Keratinocyte (primary cell): ENCODE results near the gene DNALI1. TPM values are rescaled to one million over a fixed set of nuclear protein-coding genes. Genes with fewer than 3 reads are reported as not detected.

ENCODE experiments used
- DNase-seq: peaks from one replicate; pipeline ENCODE4 v3.0.0-alpha.2; 2011; ENCODE audit warnings: low read depth, missing footprints, low spot score
- FAIRE-seq: peaks from 2 replicates; lab custom pipeline; 2011; peaks lifted over from hg19 to GRCh38; lab: Jason Lieb, UNC
- H2AFZ ChIP-seq: 2 replicates; pipeline ENCODE4 v1.6.0; 2012; ENCODE audit warnings: low read length, control low read depth, inconsistent platforms; ENCODE audit not compliant: control insufficient read depth
- H3K27ac ChIP-seq: 2 replicates; pipeline ENCODE4 v1.5.1; 2011; ENCODE audit warnings: low read length; ENCODE audit not compliant: control insufficient read depth, insufficient read depth
- H3K27me3 ChIP-seq: 3 replicates; pipeline ENCODE4 v1.6.0; 2011; ENCODE audit warnings: low read length; ENCODE audit not compliant: control insufficient read depth, insufficient read depth; ENCODE audit errors: extremely low read depth
- H3K36me3 ChIP-seq, 2 experiments: 2 replicates in 1 of 2; 3 replicates in 1 of 2; pipeline ENCODE4 v1.5.1; 2011; ENCODE audit warnings: low read length in 2 of 2, mild to moderate bottlenecking in 1 of 2; ENCODE audit not compliant: control insufficient read depth in 2 of 2, insufficient read depth in 2 of 2; ENCODE audit errors: extremely low read depth in 1 of 2
- H3K4me1 ChIP-seq: 3 replicates; pipeline ENCODE4 v1.5.1; 2011; ENCODE audit warnings: low read length; ENCODE audit not compliant: control insufficient read depth, insufficient read depth; ENCODE audit errors: extremely low read depth
- H3K4me2 ChIP-seq: 3 replicates; pipeline ENCODE4 v1.6.0; 2011; ENCODE audit warnings: low read depth, low read length; ENCODE audit not compliant: control insufficient read depth, insufficient read depth; ENCODE audit errors: extremely low read depth
- H3K4me3 ChIP-seq, 3 experiments: fragments of 200-600 bp in 1 of 3; sonication (generic) in 1 of 3; 2 replicates in 2 of 3; 3 replicates in 1 of 3; pipeline ENCODE4 v1.5.1; 2011 to 2016; ENCODE audit warnings: low read length in 3 of 3, mild to moderate bottlenecking in 3 of 3, control low read depth in 2 of 3, inconsistent platforms in 1 of 3, low read depth in 1 of 3, mixed read lengths in 1 of 3, mixed run types in 1 of 3, moderate library complexity in 1 of 3; ENCODE audit not compliant: control insufficient read depth in 2 of 3, insufficient read depth in 2 of 3; ENCODE audit errors: extremely low read depth in 1 of 3
- H3K79me2 ChIP-seq: 2 replicates; pipeline ENCODE4 v1.6.0; 2012; ENCODE audit warnings: low read length; ENCODE audit not compliant: control insufficient read depth, insufficient read depth
- H3K9ac ChIP-seq: 3 replicates; pipeline ENCODE4 v1.6.0; 2011; ENCODE audit warnings: low read length; ENCODE audit not compliant: control insufficient read depth, insufficient read depth; ENCODE audit errors: extremely low read depth
- H3K9me1 ChIP-seq: 3 replicates; pipeline ENCODE4 v1.6.0; 2011; ENCODE audit warnings: low read length; ENCODE audit not compliant: control insufficient read depth, insufficient read depth; ENCODE audit errors: extremely low read depth
- H3K9me3 ChIP-seq: 2 replicates; pipeline ENCODE4 v1.5.1; 2012; ENCODE audit warnings: low read depth, low read length; ENCODE audit not compliant: control insufficient read depth
- H4K20me1 ChIP-seq: 3 replicates; pipeline ENCODE4 v1.6.0; 2011; ENCODE audit warnings: low read length; ENCODE audit not compliant: control insufficient read depth, insufficient read depth; ENCODE audit errors: extremely low read depth
- EZH2 ChIP-seq: IDR thresholded peaks from one replicate; pipeline ENCODE4 v1.6.1; 2012; ENCODE audit warnings: inconsistent platforms, mild to moderate bottlenecking, low read length, moderate library complexity
- dilution Hi-C: fragments of 300-500 bp; cut with MboI; formaldehyde crosslinking; loops from one replicate; pipeline ENCODE4 v1.7.0; 2020; ENCODE audit warnings: low sequenced_read_pairs; ENCODE audit not compliant: extremely low pct_ligation_motif_present
- polyA plus RNA-seq, 5 experiments: library from polyadenylated mRNA; depleted of rRNA in 3 of 5; stranded (reverse) in 3 of 5; stranded (forward) in 1 of 5; unstranded in 1 of 5; fragments of >200 nt; gene quantifications; 1 replicate in 1 of 5; 2 replicates in 3 of 5; 3 replicates in 1 of 5; pipeline versions ENCODE4 v1.2.1 to v1.2.3, GENCODE V29; 2011 to 2012; ENCODE audit warnings: missing spikeins in 2 of 5, low read depth in 1 of 5, low replicate concordance in 1 of 5
- TF ChIP-seq, protein P1 (sequence below), 3 experiments: IDR thresholded peaks in 1 of 3; conservative IDR thresholded peaks in 1 of 3; optimal IDR thresholded peaks in 1 of 3; 2 replicates in 2 of 3; 3 replicates in 1 of 3; pipeline versions ENCODE3 to v1.5.1; 2011; ENCODE audit warnings: low read length in 3 of 3, mild to moderate bottlenecking in 3 of 3, moderate library complexity in 2 of 3, control low read depth in 1 of 3, inconsistent platforms in 1 of 3; ENCODE audit not compliant: insufficient read depth in 2 of 3; ENCODE audit errors: extremely low read depth in 1 of 3

DNALI1 gene
- polyA plus RNA-seq, 1 donor (not counting 4 experiments of a cell fraction or from before 2014, with no cell fraction given) = 0.14 TPM

DNA sequence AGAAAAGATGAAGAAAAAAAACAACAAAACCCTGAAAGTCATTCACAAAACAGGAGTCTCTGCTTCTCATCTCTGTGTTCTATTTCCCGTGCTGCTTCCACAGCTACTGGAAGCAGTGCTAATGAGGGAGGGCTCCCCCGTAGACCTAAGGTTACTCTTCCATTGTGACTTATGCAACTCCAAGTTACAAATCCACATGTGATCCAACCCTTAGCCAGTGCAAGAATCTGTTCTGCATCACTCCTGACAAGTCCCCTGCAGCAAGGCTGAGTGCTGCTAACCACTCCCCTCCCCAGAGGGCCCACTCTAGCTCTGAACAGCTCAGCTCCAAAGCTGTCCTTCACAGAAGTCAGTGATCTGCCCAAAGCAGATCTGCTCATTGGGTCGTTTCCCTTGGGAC lies 10.3 kb downstream of the DNALI1 start:
- FAIRE-seq (no peak), DNase-seq (no peak)
- Histone ChIP-seq H3K79me2 (no peaks in the 10 kb centered on the region), H3K9ac (no peak overlapping the region), H3K27me3 (no peaks in the 10 kb centered on the region), H3K4me2 (no peak overlapping the region), H4K20me1 (no peaks in the 10 kb centered on the region), H3K4me1 (peaks cover 5% of the 10 kb centered on the region), H3K9me3 (no peaks in the 10 kb centered on the region), H3K4me3 (no peak overlapping the region), H3K9me1 (no peaks in the 10 kb centered on the region), H2AFZ (no peak overlapping the region), H3K36me3 (peaks cover 41 to 47% of the 10 kb centered on the region in 2 experiments), H3K27ac (no peak overlapping the region)
- dilution Hi-C loops = no loop called here
- TF ChIP-seq, protein P1, sequence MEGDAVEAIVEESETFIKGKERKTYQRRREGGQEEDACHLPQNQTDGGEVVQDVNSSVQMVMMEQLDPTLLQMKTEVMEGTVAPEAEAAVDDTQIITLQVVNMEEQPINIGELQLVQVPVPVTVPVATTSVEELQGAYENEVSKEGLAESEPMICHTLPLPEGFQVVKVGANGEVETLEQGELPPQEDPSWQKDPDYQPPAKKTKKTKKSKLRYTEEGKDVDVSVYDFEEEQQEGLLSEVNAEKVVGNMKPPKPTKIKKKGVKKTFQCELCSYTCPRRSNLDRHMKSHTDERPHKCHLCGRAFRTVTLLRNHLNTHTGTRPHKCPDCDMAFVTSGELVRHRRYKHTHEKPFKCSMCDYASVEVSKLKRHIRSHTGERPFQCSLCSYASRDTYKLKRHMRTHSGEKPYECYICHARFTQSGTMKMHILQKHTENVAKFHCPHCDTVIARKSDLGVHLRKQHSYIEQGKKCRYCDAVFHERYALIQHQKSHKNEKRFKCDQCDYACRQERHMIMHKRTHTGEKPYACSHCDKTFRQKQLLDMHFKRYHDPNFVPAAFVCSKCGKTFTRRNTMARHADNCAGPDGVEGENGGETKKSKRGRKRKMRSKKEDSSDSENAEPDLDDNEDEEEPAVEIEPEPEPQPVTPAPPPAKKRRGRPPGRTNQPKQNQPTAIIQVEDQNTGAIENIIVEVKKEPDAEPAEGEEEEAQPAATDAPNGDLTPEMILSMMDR (optimal IDR thresholded peaks at IDR 0.05 in 1 of 3, IDR thresholded peaks at IDR 0.05 in 1 of 3, conservative IDR thresholded peaks at IDR 0.05 in 1 of 3; ENCODE audit: extremely low read depth in 1 of 3, insufficient read depth in 2 of 3, low read length in 3 of 3) = no peak
- no peak for TF ChIP-seq EZH2

DNA sequence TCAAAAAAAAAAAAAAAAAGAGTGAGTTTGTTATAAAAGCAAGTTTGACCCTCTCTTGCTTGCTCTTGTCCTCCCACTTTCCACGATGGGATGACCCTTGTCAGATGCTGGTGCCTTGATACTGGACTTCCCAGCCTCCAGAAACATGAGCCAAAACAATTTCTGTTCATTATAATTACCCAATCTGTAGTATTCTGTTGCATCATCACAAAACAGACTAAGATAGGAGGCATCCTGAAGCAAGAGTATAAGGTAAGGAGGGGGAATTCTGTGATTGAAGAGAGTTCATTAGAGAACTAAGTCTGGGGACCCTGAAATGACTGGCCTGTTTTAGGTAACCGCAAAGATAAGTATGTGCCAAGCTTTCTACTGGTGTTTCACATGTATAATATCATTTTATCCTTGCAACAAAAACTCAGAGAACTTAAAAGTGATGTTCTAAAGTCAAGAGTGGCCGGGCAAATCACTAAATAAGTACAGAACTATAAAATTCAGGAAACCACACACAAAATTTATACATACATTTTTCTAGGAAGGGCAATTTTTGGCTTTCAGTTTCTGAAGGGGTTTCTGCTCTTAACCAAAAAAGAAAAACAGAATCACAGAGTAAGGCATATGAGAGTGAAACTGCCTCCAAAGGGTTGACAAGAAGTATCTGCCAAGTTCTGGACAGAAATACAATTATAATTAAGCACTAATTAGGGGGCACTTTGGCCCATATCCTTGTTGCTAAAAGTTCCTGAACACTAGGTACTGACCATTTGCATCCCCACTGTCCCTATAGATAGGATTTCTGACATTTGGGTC lies 14.0 kb downstream of the DNALI1 start:
- no peak for TF ChIP-seq EZH2
- TF ChIP-seq, protein P1 (optimal IDR thresholded peaks at IDR 0.05 in 1 of 3, IDR thresholded peaks at IDR 0.05 in 1 of 3, conservative IDR thresholded peaks at IDR 0.05 in 1 of 3; ENCODE audit: extremely low read depth in 1 of 3, insufficient read depth in 2 of 3, low read length in 3 of 3) = no peak
- FAIRE-seq = no peak
- H3K36me3 ChIP-seq = peaks cover 47 to 70% of the 10 kb centered on the region in 2 experiments

More for the DNA sequence above, 14.0 kb downstream of the DNALI1 start:
- Histone ChIP-seq H3K9ac (no peak overlapping the region), H3K4me3 (no peak overlapping the region), H3K9me1 (no peaks in the 10 kb centered on the region), H3K27ac (no peak overlapping the region), H3K79me2 (no peaks in the 10 kb centered on the region), H3K4me2 (no peak overlapping the region), H3K9me3 (no peaks in the 10 kb centered on the region), H4K20me1 (no peaks in the 10 kb centered on the region), H2AFZ (no peak overlapping the region), H3K27me3 (no peaks in the 10 kb centered on the region), H3K4me1 (peaks cover 11% of the 10 kb centered on the region)
- DNase-seq = no peak
- dilution Hi-C loops = no loop called here
